Activated CD4-positive, alpha-beta memory T cell treated with anti-CD3 and anti-CD28 coated beads for 36 hours (primary cell): Measurements from ENCODE around the gene RYR1. TPM values are rescaled to one million over a fixed set of nuclear protein-coding genes. Genes with fewer than 3 reads are reported as not detected.
A peak's percentile ranks its signal among the peaks of the same experiment; 100 is the strongest.
"Not testable (repeated sequence)": the region's sequence is repeated elsewhere in the genome, so short reads cannot be mapped to it uniquely, and the experiment has no call there.

Source experiments
- CTCF ChIA-PET: fragments of 350-600 bp; sonication (Branson Sonifier 250); formaldehyde crosslinking; loops from one replicate; lab custom pipeline; 2021; ENCODE audit warnings: antibody characterized with exemption, inconsistent platforms; lab: Charles Lee
- POLR2A ChIA-PET: fragments of 350-600 bp; sonication (Branson Sonifier 250); formaldehyde crosslinking; loops from one replicate; lab custom pipeline; 2021; ENCODE audit warnings: antibody characterized with exemption; lab: Charles Lee
- DNase-seq: peaks from one replicate; pipeline ENCODE4 v3.0.0-alpha.2; 2020
- H3K27ac Mint-ChIP-seq: one replicate; pipeline ENCODE4 v1.8.0; 2021; ENCODE audit warnings: mixed read lengths
- H3K27me3 Mint-ChIP-seq: one replicate; pipeline ENCODE4 v1.8.0; 2021; ENCODE audit warnings: mixed read lengths
- H3K36me3 Mint-ChIP-seq: one replicate; pipeline ENCODE4 v1.8.0; 2021; ENCODE audit warnings: mixed read lengths
- H3K4me1 Mint-ChIP-seq: one replicate; pipeline ENCODE4 v1.8.0; 2021; ENCODE audit warnings: low read depth, mixed read lengths
- H3K4me3 Mint-ChIP-seq: one replicate; pipeline ENCODE4 v1.8.0; 2021; ENCODE audit warnings: mild to moderate bottlenecking, mixed read lengths
- H3K9me3 Mint-ChIP-seq: one replicate; pipeline ENCODE4 v1.8.0; 2021; ENCODE audit warnings: mixed read lengths
- intact Hi-C: fragments of 100-400 bp; cut with micrococcal nuclease; formaldehyde crosslinking; loops from one replicate; pipeline ENCODE4 v1.15.1; 2023
- total RNA-seq, 2 experiments: library from RNA; stranded (reverse); gene quantifications; one replicate each; pipeline ENCODE4 v1.2.3, GENCODE V29; 2021

RYR1 gene
- total RNA-seq, 2 experiments from 2014 or later: 2.4 to 2.5 TPM

- POLR2A ChIA-PET: no interaction called here
- Mint-ChIP-seq H3K36me3 (no peaks in the 10 kb centered on the region), H3K27ac (no peak overlapping the region), H3K4me3 (no peak overlapping the region), H3K9me3 (no peaks in the 10 kb centered on the region), H3K4me1 (peaks cover 11% of the 10 kb centered on the region), H3K27me3 (no peaks in the 10 kb centered on the region)
- DNase-seq: no peak
- CTCF ChIA-PET: interaction anchor here (1.5 kb wide), 1 partner anchor 55 kb away, joined by 6 read pairs; no protein-coding TSS in a partner anchor
- intact Hi-C loops: no loop called here
Measured at GRCh38 chr19:38580080-38580479, 146.6 kb downstream of the RYR1 start.

- Mint-ChIP-seq H3K36me3 (peaks cover 10% of the 10 kb centered on the region), H3K4me1 (peaks cover 11% of the 10 kb centered on the region), H3K9me3 (no peaks in the 10 kb centered on the region), H3K27me3 (no peaks in the 10 kb centered on the region), H3K4me3 (no peak overlapping the region), H3K27ac (peak overlapping the region; percentile 2)
- no peak for DNase-seq
- intact Hi-C loops: no loop called here
- ChIA-PET POLR2A (no interaction called here), CTCF (no interaction called here)
Measured at GRCh38 chr19:38583219-38583984, 149.9 kb downstream of the RYR1 start.

- peaks cover 10% of the 10 kb centered on the region for H3K36me3 Mint-ChIP-seq
- DNase-seq: no peak
- ChIA-PET CTCF (no interaction called here), POLR2A (no interaction called here)
- no peaks in the 10 kb centered on the region for H3K27me3 Mint-ChIP-seq
- H3K27ac Mint-ChIP-seq: no peak overlapping the region
- H3K9me3 Mint-ChIP-seq: no peaks in the 10 kb centered on the region
- intact Hi-C loops: no loop called here
- no peak overlapping the region for H3K4me3 Mint-ChIP-seq
- peaks cover 9% of the 10 kb centered on the region for H3K4me1 Mint-ChIP-seq
Measured at GRCh38 chr19:38583985-38584305, 150.5 kb downstream of the RYR1 start.

GRCh38 chr19:38587562-38587961 is 154.1 kb downstream of the RYR1 start:
- ChIA-PET POLR2A (no interaction called here), CTCF (interaction anchor here (0.7 kb wide), 1 partner anchor 269 kb away, joined by 3 read pairs; no protein-coding TSS in a partner anchor)
- no peak for DNase-seq
- H3K27ac Mint-ChIP-seq: peak overlapping the region; percentile 43
- no peaks in the 10 kb centered on the region for H3K9me3 Mint-ChIP-seq
- no peaks in the 10 kb centered on the region for H3K27me3 Mint-ChIP-seq
- peaks cover 4% of the 10 kb centered on the region for H3K4me1 Mint-ChIP-seq
- intact Hi-C loops: no loop called here
- H3K4me3 Mint-ChIP-seq: no peak overlapping the region
- peaks cover 17% of the 10 kb centered on the region for H3K36me3 Mint-ChIP-seq

GRCh38 chr19:38588041-38588440 is 154.6 kb downstream of the RYR1 start:
- DNase-seq: no peak
- Mint-ChIP-seq H3K4me3 (no peak overlapping the region), H3K9me3 (no peaks in the 10 kb centered on the region), H3K27me3 (no peaks in the 10 kb centered on the region), H3K27ac (peak overlapping the region; percentile 43), H3K36me3 (peaks cover 17% of the 10 kb centered on the region), H3K4me1 (peaks cover 4% of the 10 kb centered on the region)
- intact Hi-C loops: no loop called here
- CTCF ChIA-PET: no interaction called here
- POLR2A ChIA-PET: no interaction called here

GRCh38 chr19:38592940-38593339 is 159.4 kb downstream of the RYR1 start:
- CTCF ChIA-PET: interaction anchor here (1.0 kb wide), 1 partner anchor 44 kb away, joined by 4 read pairs; no protein-coding TSS in a partner anchor
- intact Hi-C loops: no loop called here
- DNase-seq: no peak
- Mint-ChIP-seq H3K36me3 (peaks cover 41% of the 10 kb centered on the region), H3K9me3 (no peaks in the 10 kb centered on the region), H3K27ac (no peak overlapping the region), H3K27me3 (no peaks in the 10 kb centered on the region), H3K4me1 (no peaks in the 10 kb centered on the region), H3K4me3 (no peak overlapping the region)
- POLR2A ChIA-PET: no interaction called here

- no peak overlapping the region for H3K4me3 Mint-ChIP-seq
- H3K36me3 Mint-ChIP-seq: peaks cover 47% of the 10 kb centered on the region
- H3K27ac Mint-ChIP-seq: no peak overlapping the region
- CTCF ChIA-PET: interaction anchor here (1.1 to 1.4 kb wide), 2 partner anchors 10 to 51 kb away, joined by 4 to 5 read pairs; no protein-coding TSS in a partner anchor
- POLR2A ChIA-PET: no interaction called here
- peak; percentile 46 for DNase-seq
- no peaks in the 10 kb centered on the region for H3K27me3 Mint-ChIP-seq
- H3K9me3 Mint-ChIP-seq: no peaks in the 10 kb centered on the region
- intact Hi-C loops: no loop called here
- H3K4me1 Mint-ChIP-seq: no peaks in the 10 kb centered on the region
Measured at GRCh38 chr19:38596057-38596981, 162.8 kb downstream of the RYR1 start.

GRCh38 chr19:38597075-38597474 is 163.6 kb downstream of the RYR1 start:
- CTCF ChIA-PET: interaction anchor here (1.1 to 1.4 kb wide), 2 partner anchors 11 to 52 kb away, joined by 4 to 5 read pairs; no protein-coding TSS in a partner anchor
- no peak for DNase-seq
- POLR2A ChIA-PET: no interaction called here

GRCh38 chr19:38599722-38600121 is 166.2 kb downstream of the RYR1 start:
- Mint-ChIP-seq H3K4me3 (no peak overlapping the region), H3K4me1 (no peaks in the 10 kb centered on the region), H3K27me3 (no peaks in the 10 kb centered on the region), H3K36me3 (peaks cover 37% of the 10 kb centered on the region), H3K9me3 (no peaks in the 10 kb centered on the region), H3K27ac (no peak overlapping the region)
- ChIA-PET POLR2A (no interaction called here), CTCF (no interaction called here)
- no peak for DNase-seq
- intact Hi-C loops: no loop called here

More at GRCh38 chr19:38597075-38597474, 163.6 kb downstream of the RYR1 start:
- no peaks in the 10 kb centered on the region for H3K4me1 Mint-ChIP-seq
- no peaks in the 10 kb centered on the region for H3K9me3 Mint-ChIP-seq
- no peaks in the 10 kb centered on the region for H3K27me3 Mint-ChIP-seq
- intact Hi-C loops: no loop called here
- no peak overlapping the region for H3K4me3 Mint-ChIP-seq
- no peak overlapping the region for H3K27ac Mint-ChIP-seq
- peaks cover 47% of the 10 kb centered on the region for H3K36me3 Mint-ChIP-seq

GRCh38 chr19:38602856-38603255 is 169.4 kb downstream of the RYR1 start:
- intact Hi-C loops, H3K27ac Mint-ChIP-seq, H3K9me3 Mint-ChIP-seq, POLR2A ChIA-PET, H3K4me3 Mint-ChIP-seq, H3K27me3 Mint-ChIP-seq, DNase-seq, H3K4me1 Mint-ChIP-seq, CTCF ChIA-PET: not testable (repeated sequence)
- H3K36me3 Mint-ChIP-seq: peaks cover 24% of the 10 kb centered on the region

GRCh38 chr19:38606131-38606530 is 172.6 kb downstream of the RYR1 start:
- ChIA-PET CTCF (interaction anchor here (0.6 kb wide), 1 partner anchor 248 kb away, joined by 6 read pairs; no protein-coding TSS in a partner anchor), POLR2A (no interaction called here)
- Mint-ChIP-seq H3K27ac (no peak overlapping the region), H3K4me3 (no peak overlapping the region), H3K36me3 (peaks cover 25% of the 10 kb centered on the region), H3K27me3 (no peaks in the 10 kb centered on the region), H3K4me1 (no peaks in the 10 kb centered on the region), H3K9me3 (no peaks in the 10 kb centered on the region)
- no peak for DNase-seq
- intact Hi-C loops: no loop called here

- no peak overlapping the region for H3K4me3 Mint-ChIP-seq
Measured at GRCh38 chr19:38614289-38614688, 180.8 kb downstream of the RYR1 start.

More at GRCh38 chr19:38614289-38614688, 180.8 kb downstream of the RYR1 start:
- Mint-ChIP-seq H3K9me3 (no peaks in the 10 kb centered on the region), H3K4me1 (peaks cover 32% of the 10 kb centered on the region), H3K27ac (no peak overlapping the region), H3K27me3 (no peaks in the 10 kb centered on the region), H3K36me3 (peaks cover 37% of the 10 kb centered on the region)
- DNase-seq: no peak
- intact Hi-C loops: loop anchor here (10.0 kb wide), 2 partner anchors 209 to 321 kb away; partner anchors contain the start of genes FAM98C, MRPS12 and SARS2
- ChIA-PET POLR2A (no interaction called here), CTCF (interaction anchor here (0.6 to 9.6 kb wide), 2 partner anchors 21 to 59 kb away, joined by 3 to 80 read pairs; no protein-coding TSS in a partner anchor)
